ENCODE data around the gene TMEM94.
"Not testable (repeated sequence)": the region's sequence is repeated elsewhere in the genome, so short reads cannot be mapped to it uniquely, and the experiment has no call there.

TMEM94 gene

DNA sequence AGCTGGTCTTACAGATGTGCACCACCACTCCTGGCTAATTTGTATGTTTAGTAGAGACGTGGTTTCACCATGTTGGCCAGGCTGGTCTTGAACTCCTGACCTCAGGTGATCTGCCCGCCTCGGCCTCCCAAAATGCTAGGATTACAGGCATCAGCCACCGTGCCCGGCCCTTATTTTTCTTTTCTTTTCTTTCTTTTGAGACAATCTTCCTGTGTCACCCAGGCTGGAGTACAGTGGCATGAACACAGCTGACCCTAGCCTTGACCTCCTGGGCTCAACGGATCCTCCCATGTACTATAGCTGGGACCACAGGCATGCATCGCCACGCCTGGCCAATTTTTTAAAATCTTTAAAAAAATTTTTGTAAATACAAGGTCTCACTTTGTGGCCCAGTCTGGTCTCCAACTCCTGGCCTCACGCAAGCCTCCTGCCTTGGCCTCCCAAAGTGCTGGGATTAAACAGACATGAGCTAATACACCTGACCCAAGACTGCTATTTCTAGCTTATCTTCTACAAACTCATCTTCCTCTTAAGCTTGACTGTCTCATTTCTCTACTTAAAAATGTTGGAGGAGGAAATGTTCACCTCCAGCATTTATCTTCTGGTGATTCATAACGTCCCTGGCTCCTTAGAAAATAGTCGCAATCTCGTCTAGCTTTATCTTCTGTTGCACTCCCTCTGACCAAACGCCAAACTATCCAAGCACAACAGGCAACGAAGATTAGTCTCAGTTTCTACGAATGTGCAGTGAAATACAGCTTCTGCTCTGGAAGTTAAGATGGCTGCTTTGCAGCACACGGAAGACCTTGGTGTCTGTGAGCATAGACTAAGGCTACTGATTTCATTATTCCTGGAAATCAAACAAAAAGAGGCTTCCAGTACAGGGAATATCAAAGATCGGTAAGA, 8.2 kb upstream of the TMEM94 start:
- DNase-seq = no peak

DNA sequence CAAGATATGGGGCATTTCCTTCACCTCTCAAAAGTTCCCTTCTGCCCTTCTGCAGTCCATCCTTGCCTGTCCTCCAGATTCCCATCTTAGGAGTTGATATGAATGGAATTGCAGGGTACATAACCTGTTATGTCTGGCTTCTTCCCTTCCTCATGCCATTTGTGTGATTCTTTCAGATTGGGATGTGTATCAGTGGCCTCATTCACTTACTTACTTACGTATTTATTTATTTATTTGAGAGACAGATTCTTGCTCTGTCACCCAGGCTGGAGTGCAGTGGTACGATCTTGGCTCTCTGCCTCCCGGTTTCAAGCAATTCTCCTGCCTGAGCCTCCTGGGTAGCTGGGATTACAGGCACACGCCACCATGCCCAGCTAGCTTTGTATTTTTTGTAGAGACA, 6.2 kb upstream of the TMEM94 start:
- no peak for DNase-seq

DNA sequence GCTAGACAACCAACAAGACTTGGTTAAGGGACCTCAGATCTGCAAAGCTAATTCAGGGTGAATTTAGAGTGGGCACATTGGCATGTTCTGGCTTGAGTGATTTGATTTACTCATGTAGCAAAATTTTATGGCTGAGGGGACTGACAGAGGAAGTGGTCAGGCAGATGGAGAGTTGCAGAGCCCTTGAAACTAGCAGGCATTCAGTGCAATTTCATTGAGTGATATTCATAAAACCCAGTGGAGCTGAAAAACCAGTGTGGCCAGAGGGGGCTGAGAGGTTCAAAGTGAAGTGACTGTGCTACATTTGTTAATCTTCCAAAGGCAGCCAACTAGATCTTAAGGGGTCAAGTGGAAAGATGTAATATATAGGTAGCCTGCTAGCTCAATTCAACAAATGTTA, 2.2 kb upstream of the TMEM94 start:
- no peak for DNase-seq

DNA sequence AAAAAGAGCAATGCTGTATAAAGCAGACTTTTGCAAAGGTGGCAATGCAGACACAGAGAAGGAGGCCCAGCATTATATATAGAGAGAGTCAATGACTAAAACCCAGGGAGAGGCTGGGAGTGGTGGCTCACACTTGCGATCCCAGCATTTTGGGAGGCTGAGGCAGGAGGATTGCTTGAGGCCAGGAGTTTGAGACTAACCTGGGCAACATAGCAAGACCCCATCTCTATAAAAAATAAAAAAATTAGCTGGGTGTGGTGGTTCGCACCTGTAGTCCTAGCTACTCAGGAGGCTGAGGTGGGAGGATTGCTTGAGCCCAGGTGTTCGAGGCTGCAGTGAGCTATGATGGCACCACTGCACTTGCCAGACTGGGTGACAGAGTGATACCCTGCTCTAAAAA, 1.8 kb upstream of the TMEM94 start:
- DNase-seq = not testable (repeated sequence)

DNA sequence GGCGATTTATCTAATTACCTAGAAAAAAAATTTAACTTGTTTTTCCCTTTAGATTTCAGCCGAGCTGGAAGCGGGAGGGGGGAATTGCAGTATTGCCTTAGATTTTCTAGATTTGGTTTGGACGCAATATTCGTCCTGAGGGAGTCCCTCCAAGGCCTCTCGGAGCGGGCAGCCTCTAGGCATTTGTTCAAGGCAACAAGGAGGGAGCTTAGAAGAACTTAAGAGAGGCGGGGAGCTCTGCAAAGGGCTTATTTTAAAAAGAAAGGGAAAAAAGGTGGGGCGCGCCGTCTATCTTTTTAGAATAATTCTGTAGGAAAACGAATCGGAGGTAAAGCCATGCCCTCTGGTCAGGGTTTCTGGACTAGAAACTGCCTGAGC, 407 bp upstream of the TMEM94 start:
- DNase-seq = peak; percentile 2

DNA sequence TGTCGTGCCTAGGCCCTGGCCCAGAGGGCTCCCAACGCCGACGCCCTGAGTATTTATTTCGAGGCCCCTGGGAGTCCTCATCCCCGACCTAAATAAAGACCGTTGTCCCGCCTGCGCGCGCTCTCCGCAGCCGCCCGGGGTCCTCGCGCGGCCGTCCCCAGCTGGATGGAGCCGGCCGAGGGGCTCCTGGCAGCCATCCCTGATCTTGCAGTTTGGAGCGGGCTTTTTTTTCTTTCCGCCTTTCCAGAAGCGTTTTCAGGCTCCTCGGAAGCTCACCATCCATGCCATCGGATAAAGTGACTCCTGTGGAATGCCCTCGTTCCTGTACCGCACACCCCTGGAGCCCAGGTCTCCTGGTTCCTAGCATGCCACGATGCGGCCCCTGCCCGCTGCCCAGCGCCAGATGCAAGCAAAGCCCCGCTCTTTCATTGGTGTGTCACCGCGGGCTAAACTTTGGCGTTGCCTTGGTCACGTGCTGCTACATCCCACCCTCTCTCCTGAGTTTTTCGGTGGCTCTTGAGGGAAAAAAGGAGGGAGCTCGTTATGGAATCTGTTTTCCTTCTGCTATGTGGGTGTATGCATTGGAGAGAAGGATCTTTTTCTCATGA, 716 bp downstream of the TMEM94 start:
- peak; percentile 10 for DNase-seq

DNA sequence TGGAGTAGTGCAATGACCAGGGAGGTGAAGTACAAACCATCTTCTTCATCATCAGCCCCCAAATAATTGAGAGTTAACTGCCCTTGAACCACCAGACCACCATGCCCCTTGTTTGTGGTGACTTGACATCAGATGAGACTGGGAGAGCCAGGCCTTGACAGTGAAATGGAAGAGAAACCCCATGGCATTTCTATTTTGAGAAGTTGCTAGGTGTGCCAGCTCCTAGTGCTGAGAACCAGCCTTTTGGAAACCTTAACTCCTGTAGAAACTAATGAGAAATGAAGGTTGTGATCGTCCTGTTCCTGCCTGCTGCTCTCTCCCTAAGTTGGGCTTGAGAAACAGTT, 2.8 kb downstream of the TMEM94 start:
- DNase-seq = no peak

DNA sequence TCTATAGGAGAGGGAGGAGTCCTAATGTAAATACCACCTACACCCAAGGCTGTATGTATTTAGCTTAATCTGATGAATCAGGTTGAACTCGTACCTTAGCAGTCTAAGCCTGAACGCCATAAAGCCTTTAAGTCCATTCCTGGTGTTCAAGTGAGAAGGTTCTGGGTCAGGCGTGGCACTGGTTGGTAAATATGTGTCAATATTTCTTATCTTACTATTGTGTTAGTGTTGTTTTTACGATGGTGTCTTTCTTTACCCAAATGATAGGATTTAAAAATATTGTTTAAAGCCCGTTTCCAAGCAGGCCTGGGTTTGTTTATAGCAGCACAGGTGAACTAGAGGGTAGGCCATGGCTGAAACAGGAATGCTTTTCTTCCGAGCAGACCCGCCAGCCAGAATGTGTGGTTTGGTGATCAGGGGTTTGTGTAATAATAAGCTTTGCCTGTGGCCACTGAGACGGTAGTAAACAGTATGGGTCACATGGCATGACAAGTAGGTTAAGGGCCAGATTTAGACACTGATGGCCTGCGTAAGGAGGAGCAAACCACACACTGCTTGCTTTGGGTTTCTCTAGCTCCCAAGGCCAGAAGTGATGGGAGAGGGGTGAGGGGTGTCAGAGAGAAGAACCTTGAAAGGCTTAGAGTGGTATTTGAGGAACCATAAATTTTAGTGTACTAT, 3.3 kb downstream of the TMEM94 start:
- DNase-seq = no peak

DNA sequence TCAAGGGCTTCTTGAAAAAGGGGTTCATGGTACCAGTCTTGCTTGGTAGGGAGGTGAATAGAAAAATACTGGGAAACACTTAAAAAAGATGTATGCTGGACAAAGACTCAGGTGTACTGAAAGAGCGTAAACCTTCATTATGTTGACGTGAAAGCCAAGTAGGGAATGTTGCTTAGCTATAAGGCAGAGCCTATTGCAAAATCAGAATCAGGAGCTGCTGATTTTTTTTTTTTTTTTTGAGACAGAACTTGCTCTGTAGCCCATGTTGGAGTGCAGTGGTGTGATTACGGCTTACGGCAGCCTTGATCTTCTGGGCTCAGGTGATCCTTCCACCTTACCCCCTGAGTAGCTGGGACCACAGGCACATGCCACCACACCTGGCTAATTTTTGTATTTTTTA, 3.9 kb downstream of the TMEM94 start:
- no peak for DNase-seq

DNA sequence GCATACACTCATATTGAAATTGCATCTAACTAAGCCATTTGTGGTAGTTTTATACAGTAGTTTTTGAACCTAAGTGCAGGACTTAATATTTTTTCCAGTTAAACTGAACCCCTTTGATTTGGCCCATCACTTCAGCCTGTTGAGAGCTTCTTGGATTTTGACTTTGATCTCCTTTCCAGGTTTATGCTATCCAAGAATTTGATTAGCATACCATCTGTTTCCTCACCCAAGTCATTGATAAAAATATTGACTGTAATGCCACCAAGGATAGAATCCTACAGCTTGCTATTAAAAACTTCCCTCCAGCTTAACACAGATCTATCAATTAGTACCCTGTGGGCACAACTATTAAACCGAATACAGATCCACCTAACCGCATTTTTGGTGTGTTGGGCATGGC, 7.2 kb downstream of the TMEM94 start:
- no peak for DNase-seq

DNA sequence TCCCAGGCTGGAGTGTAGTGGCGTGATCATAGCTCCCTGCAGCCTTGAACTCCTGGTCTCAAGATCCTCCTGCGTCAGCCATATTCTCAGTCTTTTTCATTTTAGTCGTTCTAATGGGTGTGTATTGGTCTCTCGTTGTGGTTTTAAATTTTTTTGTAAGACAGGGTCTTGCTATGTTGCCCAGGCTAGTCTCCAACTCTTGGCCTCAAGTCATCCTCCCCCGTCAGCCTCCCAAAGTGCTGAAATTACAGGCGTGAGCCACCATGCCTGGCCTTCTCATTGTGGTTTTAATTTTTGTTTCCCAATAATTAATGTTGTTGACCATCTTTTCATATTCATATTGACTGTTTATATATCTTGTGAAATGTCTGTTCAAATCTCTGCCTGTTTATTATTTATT, 8.6 kb downstream of the TMEM94 start:
- no peak for DNase-seq

DNA sequence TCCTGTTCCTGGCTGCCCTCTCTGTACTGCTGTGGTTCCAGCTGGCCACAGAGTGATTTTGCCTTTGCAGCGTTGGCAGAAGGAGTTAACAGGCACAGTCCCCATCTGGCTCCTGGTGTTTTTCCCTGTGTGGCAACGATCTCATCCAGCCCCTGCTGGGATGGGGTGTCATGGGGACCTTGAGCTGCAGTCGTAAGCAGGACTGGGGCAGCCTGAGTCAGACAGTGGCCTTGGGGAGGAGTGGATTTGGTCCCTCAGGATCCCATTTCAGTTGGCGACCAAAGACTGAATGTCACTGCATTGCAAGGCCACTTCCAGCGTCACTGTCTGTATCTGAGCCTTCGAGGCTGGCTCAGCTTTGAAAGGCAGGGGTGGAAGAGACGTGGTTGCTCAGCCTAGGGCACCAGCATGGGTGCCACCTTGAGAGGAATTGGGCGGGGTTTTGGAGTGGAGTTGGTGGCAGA, 11.9 kb downstream of the TMEM94 start:
- no peak for DNase-seq

DNA sequence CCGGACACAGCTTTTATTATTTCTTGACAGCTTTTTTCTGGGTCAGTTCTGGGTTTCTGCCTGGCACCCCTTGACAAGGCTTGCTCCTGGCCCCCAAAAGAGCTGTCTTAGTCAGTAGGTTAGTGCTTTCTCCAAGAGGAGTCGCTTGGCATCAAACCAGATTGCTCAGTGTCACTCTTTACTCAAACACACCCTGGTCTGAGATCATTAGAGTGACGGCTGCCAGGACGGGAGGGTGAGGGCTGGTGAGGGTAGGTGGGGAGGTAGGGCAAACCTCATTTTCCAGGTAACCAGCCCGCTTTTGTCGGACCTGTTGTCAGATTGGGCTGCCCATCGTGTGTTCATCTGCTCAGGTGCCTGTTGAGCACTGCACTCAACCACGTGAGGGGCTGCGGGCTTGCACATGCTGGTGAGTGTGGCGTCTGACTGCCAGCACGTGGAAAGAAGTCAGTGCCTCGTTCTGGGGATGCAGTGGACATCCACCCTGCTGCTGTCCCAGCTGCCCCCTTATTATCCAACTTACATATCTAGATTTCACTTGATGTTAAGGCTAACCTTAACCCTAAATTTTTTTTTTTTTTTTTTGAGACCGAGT, 12.4 kb downstream of the TMEM94 start:
- DNase-seq = no peak

DNA sequence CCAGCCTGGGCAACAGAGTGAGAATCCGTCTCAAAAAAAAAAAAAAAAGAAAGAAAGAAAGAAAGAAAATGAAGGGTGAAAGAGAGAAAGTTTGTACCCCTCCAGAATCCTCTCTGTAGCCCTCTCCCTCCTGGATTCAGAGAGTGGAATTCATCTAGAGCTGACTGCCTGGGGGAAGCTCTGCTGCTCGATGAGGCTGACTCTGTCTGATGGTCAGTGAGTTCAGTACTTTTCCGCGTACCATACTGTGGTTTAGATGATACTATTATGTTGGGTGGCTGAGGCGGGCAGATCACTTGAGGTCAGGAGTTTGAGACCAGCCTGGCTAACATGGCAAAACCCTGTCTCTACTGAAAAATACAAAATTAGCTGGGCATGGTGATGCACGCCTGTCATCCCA, 14.8 kb downstream of the TMEM94 start:
- no peak for DNase-seq

DNA sequence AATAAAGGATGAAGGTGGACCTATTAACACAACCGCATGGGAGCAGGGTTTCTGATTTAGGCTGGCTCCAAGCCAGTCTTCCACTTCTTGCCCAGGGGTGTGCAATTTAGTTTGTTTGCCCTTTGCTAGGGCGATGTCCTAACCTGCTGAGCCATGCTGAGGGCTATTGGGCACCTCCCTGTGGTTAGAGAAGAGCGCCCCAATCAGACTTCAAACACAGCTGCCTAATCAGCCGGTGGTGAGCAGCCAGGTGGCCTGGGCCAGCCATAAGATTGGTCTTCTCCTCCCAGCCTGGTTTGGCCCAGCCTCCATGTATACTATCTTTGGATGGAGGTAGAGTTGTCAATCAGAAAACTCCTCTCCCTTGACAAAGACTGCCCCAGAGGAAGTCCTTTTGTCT, 15.7 kb downstream of the TMEM94 start:
- DNase-seq = no peak

DNA sequence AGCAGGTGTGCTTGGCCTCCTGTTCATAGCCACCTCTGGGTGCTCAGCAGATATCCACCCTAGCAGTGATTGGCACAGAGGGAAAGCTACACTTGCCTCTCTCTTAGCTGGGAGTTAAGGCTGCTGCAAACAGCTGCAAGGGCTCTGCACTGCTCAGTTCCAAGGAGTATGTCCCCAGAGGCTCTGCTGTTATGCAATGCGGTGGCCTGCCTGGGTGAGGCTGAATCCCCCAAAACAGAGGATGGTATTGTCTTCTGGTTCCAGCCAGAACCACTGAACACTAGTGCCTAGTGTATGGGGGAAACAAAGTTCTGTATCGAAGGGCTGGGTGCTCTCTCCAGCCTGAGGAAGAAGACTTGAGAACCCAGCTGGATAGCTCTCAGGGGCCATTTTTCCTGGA, 16.8 kb downstream of the TMEM94 start:
- DNase-seq = no peak

DNA sequence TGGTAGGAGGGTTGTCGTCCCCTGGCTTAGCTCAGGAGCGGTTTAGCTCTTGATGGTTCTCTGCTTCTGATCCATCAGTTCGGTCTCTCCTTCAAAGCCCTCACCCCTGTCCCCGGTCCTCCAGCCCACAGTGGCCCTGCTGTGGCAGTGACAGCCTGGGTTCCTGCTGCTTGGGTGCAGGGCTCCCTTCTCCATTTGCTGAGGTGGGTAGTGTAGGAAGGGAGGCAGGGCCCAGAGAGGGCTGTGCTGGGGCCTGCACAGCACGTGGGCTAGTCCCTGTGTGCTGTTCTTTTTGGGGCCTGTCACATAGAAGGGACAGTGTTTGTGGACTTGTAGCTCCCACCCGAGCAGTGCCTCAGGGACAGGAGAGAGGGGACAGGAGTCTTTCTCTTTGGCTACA, 18.3 kb downstream of the TMEM94 start:
- no peak for DNase-seq

DNA sequence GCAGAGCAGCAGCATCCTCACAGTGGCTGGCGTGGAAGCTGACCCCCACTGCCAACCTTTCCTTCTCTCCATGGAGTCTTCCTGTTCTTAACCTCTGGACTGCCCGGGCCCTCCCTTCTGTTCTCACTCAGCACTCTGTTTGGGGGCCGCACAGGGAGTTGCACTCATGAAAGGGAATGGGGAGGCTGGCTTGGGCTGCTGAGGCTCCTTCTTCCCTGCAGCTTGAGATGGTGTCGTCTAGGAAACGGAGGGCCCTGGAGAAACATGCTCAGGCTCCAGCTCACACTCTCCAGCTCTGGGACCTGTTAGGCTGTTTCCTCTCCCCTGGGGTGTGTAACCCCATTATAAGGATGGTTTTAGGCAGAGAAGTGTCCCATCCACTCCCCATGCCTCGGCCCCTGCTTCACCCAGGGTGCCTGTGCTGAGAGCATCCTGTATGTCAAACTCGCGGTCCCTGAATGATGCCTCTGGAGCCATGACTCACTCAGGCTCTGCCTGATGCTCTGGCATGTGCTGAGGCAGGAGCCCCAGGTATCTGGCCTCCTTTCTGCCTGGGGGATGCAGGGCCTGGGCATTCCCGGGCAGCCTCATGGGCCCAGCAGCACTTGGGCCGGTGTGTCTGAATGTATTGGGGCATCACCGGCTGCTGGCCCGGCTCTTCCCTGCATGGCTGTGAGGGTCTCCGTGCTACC, 18.9 kb downstream of the TMEM94 start:
- no peak for DNase-seq

DNA sequence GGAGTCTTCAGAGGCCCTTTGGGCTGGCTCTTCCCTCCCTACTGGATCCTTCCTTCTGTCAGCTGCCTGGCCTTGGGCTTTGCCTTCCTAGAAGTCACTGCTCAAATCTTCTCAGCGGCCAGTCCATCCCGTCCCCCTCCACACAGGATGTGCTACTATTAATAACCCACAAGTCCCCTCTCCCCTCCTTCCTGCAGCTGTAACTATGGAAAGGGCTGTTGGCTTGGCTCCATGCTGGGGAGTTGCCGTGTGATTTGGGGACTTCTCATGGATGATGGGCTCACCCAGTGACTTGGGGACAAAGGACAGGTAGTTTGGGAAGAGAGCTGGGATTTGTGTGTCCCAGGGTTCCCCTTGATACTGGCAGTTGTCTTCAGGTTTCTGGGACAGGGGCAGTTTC, 19.4 kb downstream of the TMEM94 start:
- no peak for DNase-seq

DNA sequence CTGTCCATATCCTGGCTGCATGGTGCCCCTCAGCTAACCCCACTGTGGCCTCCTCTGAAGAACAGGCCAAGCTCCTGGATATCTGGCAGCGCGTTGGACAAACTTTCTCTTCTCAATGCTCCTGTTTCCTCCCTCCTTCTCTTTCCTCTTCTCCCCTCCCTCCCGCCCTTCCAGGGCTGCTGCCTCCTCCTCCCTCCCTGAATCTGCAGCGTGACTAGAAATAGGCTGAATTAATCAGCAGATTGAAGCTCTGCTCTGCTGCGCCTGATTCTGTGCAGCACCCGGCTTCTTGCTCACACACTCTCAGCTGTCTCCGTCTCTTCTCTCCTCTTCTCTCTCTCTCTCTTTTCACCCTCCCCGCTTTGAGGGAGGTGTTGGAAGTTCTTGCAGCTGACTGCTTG, 19.8 kb downstream of the TMEM94 start:
- no peak for DNase-seq

DNA sequence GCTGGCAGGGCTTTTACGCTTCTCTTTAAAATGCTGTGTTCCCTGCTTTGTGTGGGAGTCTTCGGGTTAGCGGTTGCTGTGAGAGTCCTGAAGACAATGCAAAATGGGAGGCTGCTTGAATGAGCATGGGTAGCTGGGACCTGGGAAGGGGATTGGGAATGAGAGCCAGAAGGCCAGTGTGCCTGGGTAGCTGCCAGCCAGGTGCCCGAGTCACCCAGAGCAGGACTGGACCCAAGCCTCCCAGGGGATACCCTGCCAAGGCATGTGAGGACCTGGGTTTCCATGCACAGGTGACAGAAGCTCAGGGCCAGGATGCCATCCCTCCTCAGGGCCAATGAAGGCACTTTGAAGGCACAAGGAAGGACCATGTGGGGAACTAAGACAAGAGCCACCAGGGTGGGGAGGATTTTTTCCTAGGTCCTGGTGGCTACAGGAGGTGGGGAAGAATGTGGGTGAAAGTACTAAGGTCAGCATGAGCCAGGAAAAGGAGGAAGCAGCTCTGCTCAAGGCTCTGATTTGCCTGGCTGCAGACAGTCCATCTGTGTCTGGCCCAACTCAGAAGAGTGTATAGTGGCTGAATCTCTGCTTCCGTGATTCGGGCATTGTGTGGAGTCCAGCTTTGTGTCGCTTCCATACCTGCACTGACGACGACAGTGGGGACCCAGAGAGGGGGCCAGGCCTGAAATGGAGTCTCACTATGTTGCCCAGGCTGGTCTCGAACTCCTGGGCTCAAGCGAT, 20.5 kb downstream of the TMEM94 start:
- no peak for DNase-seq

DNA sequence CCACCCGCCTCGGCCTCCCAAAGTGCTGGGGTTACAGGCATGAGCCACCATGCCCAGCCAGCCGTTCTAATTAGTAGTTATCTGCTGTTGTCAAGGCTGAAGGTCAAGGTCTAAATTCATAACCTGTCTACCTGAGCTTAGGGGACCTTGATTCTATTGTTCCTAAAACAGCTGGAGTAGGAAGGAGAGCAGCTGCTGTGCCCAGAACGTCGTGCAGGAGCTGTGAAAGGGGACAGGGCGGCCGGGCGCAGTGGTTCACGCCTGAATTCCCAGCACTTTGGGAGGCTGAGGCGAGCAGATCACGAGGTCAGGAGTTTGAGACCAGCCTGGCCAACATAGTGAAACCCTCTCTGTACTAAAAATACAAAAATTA, 21.0 kb downstream of the TMEM94 start:
- DNase-seq = not testable (repeated sequence)

All from stimulated activated CD4-positive, alpha-beta T cell treated with anti-CD3 and anti-CD28 coated beads, Interleukin-4, amount 100 ng/mL, for 1 hour (primary cell).